ENCODE results near the gene PMPCB.

PMPCB gene

DNA sequence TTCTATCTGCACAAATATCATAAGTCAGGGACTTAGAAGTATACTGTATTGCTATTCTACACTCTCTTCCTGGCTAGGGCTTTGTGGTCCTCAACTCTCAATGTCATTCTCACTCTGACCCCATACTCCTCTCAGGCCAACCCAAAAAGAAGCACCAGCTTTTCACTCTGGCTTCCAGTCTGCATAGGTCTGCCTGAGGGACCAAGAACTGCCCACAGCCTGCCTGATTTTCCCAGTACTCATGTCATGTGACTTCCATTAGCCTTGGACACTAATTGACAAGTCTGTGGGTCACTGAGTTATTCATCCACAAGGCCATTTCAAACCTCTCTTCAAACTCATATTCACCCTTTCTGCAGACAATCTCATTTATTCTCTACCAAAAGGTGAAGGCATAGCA lies 19.8 kb downstream of the PMPCB start:
- TF ChIP-seq, protein P1, sequence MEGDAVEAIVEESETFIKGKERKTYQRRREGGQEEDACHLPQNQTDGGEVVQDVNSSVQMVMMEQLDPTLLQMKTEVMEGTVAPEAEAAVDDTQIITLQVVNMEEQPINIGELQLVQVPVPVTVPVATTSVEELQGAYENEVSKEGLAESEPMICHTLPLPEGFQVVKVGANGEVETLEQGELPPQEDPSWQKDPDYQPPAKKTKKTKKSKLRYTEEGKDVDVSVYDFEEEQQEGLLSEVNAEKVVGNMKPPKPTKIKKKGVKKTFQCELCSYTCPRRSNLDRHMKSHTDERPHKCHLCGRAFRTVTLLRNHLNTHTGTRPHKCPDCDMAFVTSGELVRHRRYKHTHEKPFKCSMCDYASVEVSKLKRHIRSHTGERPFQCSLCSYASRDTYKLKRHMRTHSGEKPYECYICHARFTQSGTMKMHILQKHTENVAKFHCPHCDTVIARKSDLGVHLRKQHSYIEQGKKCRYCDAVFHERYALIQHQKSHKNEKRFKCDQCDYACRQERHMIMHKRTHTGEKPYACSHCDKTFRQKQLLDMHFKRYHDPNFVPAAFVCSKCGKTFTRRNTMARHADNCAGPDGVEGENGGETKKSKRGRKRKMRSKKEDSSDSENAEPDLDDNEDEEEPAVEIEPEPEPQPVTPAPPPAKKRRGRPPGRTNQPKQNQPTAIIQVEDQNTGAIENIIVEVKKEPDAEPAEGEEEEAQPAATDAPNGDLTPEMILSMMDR (IDR thresholded peaks at IDR 0.05; ENCODE audit: insufficient read depth, missing control alignments) = no peak
- no peak for FAIRE-seq
- DNase-seq (ENCODE audit: insufficient read length, low spot score) = no peak

DNA sequence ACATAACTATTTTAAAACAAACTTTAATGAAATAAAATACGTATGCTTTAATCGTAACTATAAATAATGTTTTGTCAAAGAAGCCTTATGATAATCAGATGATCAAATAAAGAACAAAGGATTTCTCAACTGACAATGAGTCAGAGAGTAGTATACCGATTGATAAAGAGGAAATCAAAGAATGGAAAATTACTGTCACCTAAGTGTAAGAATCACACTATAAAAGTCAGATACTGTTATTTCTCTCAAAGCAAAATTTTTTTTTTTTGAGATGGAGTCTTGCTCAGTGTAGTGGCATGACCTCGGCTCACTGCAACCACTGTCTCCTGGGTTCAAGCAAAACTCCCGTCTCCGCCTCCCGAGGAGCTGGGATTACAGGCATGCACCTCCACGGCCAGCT lies 28.5 kb downstream of the PMPCB start:
- TF ChIP-seq, protein P1 (IDR thresholded peaks at IDR 0.05; ENCODE audit: insufficient read depth, missing control alignments) = no peak
- no peak for FAIRE-seq
- no peak for DNase-seq (ENCODE audit: insufficient read length, low spot score)

DNA sequence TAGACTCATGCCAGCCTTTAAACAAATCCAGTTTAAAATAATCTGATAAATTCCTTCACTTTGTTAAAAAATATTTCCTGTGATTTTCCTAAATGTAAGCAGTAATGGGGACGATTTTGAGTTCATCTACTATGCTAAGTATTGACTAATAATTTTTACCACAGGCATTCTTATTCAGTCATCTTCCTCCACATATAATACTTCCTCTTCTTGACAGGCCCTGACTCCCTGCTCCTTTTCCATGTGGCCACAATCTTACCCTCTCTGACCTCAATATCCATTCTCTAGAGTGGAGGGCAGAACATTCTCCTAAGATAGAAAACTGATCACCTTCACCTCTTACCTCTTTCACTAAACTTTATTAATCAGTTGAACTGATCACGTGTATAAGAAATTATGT lies 39.5 kb downstream of the PMPCB start:
- TF ChIP-seq, protein P1 (IDR thresholded peaks at IDR 0.05; ENCODE audit: insufficient read depth, missing control alignments) = no peak
- FAIRE-seq (no peak), DNase-seq (ENCODE audit: insufficient read length, low spot score) (no peak)

DNA sequence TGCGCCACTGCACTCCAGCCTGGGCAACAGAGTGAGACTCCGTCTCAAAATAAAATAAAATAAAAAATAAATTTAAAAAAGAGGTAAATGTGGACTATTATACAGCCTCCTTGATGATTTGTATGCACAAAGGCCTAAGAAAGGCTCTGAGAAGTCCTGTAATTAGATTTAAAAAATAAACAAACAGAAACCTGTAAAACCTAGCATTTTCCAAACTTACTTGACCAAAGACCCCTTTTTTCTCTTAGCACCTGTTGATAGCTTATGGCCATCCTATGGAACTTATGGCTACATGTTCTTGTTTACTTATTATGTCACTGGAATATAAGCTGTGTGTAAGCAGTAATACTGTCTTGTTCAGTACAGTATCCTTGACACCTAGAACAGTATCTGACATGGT lies 41.6 kb downstream of the PMPCB start:
- DNase-seq (ENCODE audit: insufficient read length, low spot score) = no peak
- FAIRE-seq = no peak
- TF ChIP-seq, protein P1 (IDR thresholded peaks at IDR 0.05; ENCODE audit: insufficient read depth, missing control alignments) = no peak

DNA sequence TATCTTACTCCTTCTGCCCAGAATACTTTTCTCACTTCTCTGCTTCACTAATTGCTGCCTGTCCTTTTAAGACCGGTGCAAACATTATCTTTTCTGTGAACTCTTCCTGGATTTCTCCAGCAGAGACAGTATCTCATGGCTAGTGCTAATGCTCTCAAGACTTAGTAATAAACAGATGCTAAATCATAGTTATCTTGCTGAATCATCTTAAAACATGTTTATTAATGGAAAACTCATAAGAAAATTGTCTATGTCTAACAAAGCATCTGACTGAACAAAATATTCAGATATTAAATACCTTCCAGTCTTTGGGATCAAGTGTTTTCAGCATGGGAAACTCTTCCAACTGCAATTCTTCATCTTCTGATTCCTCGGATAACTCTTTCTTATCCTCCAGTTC lies 44.2 kb downstream of the PMPCB start:
- DNase-seq (ENCODE audit: insufficient read length, low spot score) = no peak
- TF ChIP-seq, protein P1 (IDR thresholded peaks at IDR 0.05; ENCODE audit: insufficient read depth, missing control alignments) = no peak
- no peak for FAIRE-seq

DNA sequence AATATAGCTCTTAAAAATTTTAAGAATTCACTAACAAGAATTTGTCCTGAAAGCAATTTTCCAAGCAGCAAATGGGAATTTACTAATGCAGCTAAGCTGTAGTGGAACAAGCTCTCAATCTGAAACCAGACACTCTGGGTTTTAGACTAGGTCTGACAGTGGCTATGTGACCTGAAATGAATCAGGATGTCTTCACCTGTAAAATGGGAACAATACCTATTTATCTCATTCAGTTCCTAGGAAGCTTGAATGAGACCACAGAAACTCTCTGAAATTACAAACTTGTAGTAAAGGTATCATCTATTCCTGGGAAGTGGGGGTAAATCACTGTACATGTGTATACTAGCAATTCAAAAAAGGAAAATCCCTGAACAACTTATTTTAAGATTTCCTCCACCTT lies 46.1 kb downstream of the PMPCB start:
- TF ChIP-seq, protein P1 (IDR thresholded peaks at IDR 0.05; ENCODE audit: insufficient read depth, missing control alignments) = no peak
- DNase-seq (ENCODE audit: insufficient read length, low spot score) (no peak), FAIRE-seq (no peak)

DNA sequence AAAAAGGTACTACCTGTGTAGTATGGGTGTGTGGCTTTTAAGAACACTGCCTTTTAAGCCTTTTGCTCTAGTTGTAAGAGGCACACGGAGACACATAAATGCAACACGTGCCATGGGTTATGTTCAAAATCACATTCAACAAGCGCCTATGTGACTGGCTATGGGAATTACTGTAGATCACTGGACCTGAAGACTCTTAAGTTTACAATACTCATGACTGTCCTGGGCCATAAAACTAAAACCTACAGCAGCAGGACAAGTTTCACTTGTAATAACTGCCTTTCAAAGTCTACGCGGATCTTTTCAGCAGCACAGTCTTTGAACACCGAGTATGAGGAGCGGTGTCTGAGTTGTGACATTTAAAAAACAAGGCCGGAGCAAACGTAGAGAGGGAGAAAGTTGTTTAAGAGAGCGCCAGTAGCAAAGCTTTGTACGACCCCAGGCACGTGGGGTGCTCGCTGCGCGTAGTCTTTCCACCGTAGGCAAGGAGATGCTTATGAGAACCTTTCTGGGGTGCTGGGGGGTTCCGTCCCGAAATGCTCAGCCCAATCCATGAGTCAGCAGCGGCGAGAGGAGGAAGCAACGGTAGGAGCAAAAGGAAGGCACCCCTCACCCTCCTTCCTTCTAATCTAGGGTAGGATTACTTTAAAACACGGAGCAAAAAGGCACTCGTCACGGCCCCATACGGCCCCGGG lies 46.7 kb downstream of the PMPCB start:
- TF ChIP-seq, protein P1 (IDR thresholded peaks at IDR 0.05; ENCODE audit: insufficient read depth, missing control alignments) = no peak
- no peak for DNase-seq (ENCODE audit: insufficient read length, low spot score)
- FAIRE-seq = no peak
